HG03460 (cell line): ENCODE measurements around the gene KCNMA1.
"Not testable (repeated sequence)": the region's sequence is repeated elsewhere in the genome, so short reads cannot be mapped to it uniquely, and the experiment has no call there.

Experiments used
- ATAC-seq: cut with Tn5 transposase; IDR thresholded peaks from one replicate; pipeline ENCODE4 v1.9.1; 2021; ENCODE audit not compliant: unreplicated experiment

KCNMA1 gene

GRCh38 chr10:77664008-77664407, 26.4 kb upstream of the KCNMA1 start:
- no peak for ATAC-seq

DNA sequence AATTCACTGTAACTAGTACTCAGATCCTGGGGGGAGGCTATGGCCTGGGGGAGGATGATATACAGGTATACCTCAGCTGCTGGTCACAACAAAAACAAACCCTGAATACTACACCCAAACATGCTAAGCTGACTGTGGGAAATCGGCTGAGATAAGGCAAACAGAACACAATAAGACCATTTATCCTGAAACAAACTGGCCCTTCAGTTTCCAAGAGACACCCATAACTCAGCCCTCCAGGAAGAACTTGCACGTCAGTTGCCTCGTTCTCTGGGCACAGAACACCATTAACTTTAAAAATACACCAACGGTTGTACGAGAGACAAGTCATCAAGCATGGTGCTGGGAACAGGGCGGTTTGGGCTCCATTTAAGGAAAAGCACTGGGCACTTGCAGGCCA, 24.1 kb upstream of the KCNMA1 start:
- ATAC-seq: no peak

- ATAC-seq: no peak
These were observed 23.5 kb upstream of the KCNMA1 start for GRCh38 chr10:77661100-77661499.

GRCh38 chr10:77659046-77659670, 21.6 kb upstream of the KCNMA1 start:
- not testable (repeated sequence) for ATAC-seq

GRCh38 chr10:77653210-77653609, 15.6 kb upstream of the KCNMA1 start:
- ATAC-seq: no peak

- no peak for ATAC-seq
These were observed 12.0 kb upstream of the KCNMA1 start for GRCh38 chr10:77649333-77650331.

- no peak for ATAC-seq
These were observed 10.9 kb upstream of the KCNMA1 start for GRCh38 chr10:77648472-77648871.

- ATAC-seq: no peak
These were observed 10.1 kb upstream of the KCNMA1 start for GRCh38 chr10:77647543-77648293.

DNA sequence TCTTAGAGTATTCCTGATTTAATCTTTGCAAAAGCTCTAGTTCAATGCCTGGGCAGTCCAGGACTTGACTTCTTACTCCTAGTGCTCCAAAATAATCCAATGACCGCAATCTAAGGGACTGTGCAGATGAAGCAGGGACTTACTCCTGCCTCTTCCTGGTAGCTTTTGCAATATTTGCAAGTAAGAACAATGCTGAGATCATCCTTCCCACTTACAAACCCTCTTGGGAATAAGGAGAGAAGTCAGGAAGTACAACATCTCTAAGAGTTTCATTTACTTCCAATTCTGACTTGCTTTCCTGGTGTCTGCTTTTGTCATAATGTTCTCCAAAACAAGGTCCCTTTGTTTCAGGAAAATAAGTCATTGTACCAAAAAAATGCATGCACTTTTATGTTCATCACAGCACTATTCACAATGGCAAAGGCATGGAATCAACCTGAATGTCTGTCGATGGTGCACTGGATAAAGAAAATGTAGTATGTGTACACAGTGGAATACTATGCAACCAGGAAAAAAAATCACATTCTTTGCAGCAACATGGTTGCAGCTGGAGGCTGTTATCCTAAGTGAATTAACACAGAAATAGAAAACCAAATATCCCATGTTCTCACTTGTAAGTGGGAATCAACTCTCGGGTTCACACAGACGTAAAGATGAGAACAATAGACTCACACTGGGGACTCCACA, 7.1 kb upstream of the KCNMA1 start:
- no peak for ATAC-seq

DNA sequence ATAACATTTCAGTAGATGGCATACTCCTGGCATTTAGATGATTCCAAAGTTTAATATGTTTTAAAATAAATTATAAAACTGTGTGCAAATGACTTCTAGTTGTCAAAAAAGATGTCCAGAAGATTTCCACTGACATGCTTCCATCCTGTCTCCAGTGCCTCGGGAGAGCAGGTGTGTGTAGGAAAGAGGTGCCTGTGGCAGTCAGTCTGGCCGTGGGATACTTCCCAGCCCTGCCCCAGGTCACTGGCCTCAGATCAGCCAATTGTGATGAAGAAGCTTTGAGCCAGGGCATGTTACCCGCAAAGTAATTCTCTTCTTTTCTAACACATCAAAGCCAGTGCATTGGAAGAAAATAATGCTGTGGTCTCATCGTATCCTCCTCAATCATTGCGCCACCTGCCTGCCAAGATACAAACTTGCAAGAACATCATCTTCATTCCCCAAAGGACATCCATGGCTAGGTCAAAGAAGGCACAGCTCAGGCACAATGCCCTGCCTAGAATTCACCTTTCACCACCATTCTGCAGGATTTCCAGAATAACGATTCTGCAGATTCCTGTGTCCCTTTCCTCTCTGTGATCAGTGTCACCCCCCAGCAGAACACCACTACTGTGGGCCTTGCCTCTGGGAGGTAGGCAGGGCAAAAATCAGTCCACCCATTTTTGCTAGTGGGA, 6.3 kb upstream of the KCNMA1 start:
- ATAC-seq: no peak

- no peak for ATAC-seq
These were observed 4.3 kb upstream of the KCNMA1 start for GRCh38 chr10:77641788-77642397.

- ATAC-seq: no peak
These were observed 3.7 kb upstream of the KCNMA1 start for GRCh38 chr10:77641344-77641743.

DNA sequence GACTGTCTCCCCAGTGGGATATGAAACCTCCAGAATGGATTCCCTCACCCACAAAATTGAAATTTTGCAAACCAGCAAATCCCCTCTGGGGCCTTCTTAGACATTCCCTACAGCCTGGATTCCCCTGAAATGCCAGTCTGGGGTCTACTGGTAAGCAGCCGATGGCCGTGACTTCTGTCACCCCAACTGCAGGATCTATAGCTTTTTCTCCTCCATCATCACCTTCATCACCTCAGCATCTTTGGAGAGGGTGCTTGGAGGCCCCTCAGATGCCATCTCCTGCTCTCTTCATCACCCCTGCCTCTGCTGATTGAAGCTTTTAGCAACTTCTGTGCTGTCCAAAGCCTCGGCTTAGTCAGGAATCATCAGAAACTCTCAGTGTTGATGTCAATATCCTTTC, 2.6 kb upstream of the KCNMA1 start:
- no peak for ATAC-seq

DNA sequence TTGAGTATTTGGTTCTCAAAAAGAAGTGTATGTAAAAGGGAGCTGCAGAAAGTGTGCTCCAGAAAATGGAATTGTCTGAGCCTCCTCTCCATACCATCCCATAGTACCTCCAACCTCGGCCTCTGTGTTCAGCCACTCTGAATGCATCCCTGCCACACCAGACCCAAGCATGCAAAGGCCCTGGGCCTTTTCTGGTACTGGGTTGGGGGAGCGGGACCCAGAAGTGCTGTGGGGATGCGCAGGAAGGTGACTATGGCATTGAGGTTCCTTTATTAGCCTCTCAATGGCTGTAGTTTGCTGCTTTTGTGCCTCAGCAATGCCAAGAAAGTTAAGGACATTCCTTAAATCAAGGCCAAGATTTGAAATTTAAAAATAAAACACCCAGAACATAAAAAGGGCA, 2.1 kb upstream of the KCNMA1 start:
- no peak for ATAC-seq

DNA sequence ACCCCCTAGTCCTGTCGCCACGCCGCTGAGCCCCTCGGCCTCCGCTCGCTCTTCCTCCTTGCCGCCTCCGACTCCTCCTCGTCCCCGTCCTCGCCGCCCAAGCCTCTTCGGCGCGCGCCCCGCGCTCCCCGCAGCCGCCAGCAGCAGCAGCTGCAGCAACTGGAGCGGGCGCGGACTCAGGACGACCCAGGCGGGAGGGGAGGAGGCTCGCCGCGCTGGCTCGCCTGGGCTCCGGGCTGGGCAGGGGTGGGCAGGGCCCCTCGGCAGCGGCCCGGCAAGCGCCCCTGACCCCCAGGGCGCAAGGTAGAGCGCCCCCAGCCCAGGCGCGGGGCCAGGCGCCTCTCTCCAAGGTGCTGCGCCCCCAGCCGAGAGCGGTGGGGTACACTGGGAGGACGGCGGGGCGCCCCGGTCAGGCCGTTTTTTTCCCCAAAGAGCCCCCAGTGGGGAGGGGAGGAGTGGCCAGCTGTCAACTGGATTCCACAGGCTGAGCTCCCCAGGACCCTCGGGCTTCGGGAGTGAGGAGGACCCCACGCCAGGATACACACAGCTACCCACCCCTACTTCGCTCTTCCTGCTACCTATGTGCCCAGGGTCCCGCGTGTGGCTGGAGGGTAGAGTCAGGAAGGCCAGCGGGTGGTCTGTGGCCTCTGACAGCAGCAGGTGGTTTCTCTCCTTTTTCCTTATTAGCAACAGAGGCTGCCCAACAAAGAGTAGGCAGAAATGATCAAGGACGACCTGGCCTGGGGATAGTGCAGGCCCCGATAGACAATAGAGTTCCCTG, 903 bp upstream of the KCNMA1 start:
- ATAC-seq: no peak

DNA sequence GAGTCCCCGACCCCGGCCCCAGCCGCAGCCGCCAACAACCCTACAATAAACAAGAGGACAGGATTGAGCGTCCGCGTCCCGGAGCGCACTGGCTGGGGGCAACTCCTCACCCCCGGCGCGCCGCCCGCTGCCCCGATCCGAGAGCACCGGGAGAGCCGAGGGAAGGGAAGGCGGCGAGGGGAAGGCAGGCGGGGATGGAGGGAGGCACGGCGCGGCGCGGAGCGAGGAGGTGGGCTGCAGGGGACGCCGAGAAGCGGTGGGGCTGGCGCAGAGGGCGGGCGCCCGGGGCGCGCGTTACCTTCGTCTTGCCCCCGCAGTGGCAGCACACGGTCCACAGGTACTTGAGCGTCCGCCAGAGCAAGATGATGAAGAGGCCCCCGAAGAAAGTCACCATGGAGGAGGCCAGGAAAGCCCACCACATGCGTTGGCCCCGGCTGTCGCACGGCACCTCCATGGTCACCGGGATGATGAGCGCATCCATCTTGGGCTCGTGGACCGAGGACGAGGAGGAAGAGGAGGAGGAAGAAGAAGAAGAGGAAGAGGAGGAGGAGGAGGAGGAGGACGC, 559 bp downstream of the KCNMA1 start:
- ATAC-seq: no peak

- no peak for ATAC-seq
These were observed 1.2 kb downstream of the KCNMA1 start for GRCh38 chr10:77636282-77636966.
